Skeletal muscle satellite cell (primary cell): Measurements from ENCODE around the gene MTG2. TPM values are rescaled to one million over a fixed set of nuclear protein-coding genes. Genes with fewer than 3 reads are reported as not detected.

Experiments used
- H3K27me3 ChIP-seq: 2 replicates; pipeline ENCODE4 v1.7.0; 2013; ENCODE audit warnings: low read length; ENCODE audit not compliant: control insufficient read depth, insufficient read depth
- H3K36me3 ChIP-seq: 2 replicates; pipeline ENCODE4 v1.7.0; 2013; ENCODE audit warnings: mild to moderate bottlenecking, control low read depth, low read length; ENCODE audit not compliant: insufficient read depth
- H3K4me1 ChIP-seq: 2 replicates; pipeline ENCODE4 v1.7.0; 2013; ENCODE audit warnings: low read length; ENCODE audit not compliant: control insufficient read depth, insufficient read depth
- H3K4me2 ChIP-seq: 2 replicates; pipeline ENCODE4 v1.7.0; 2013; ENCODE audit warnings: mild to moderate bottlenecking, low read length
- H3K4me3 ChIP-seq: 2 replicates; pipeline ENCODE4 v1.7.0; 2013; ENCODE audit warnings: low read length
- H3K9ac ChIP-seq: 2 replicates; pipeline ENCODE4 v1.7.0; 2013; ENCODE audit warnings: mild to moderate bottlenecking, low read depth, low read length, moderate library complexity
- H3K9me3 ChIP-seq: replicated peaks from 2 replicates; pipeline ENCODE4 v1.7.0; 2013; ENCODE audit warnings: mild to moderate bottlenecking, control low read depth, low read length
- total RNA-seq: library from RNA; depleted of rRNA; stranded (reverse); fragments of >200 nt; gene quantifications from 2 replicates; pipeline ENCODE4 v1.2.3, GENCODE V29; 2012; rRNA removed

Gene MTG2, protein sequence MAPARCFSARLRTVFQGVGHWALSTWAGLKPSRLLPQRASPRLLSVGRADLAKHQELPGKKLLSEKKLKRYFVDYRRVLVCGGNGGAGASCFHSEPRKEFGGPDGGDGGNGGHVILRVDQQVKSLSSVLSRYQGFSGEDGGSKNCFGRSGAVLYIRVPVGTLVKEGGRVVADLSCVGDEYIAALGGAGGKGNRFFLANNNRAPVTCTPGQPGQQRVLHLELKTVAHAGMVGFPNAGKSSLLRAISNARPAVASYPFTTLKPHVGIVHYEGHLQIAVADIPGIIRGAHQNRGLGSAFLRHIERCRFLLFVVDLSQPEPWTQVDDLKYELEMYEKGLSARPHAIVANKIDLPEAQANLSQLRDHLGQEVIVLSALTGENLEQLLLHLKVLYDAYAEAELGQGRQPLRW
- total RNA-seq, result 15.5 and 17.9 TPM in 2 replicates

GRCh38 chr20:62182469-62183425, at the start of gene MTG2:
MTG2 (plus strand) TSS chr20:62183028; CDS start chr20:62193421, 10,393 bp downstream.
- Histone ChIP-seq H3K36me3 (peaks cover 11% of the 10 kb centered on the region), H3K9ac (peak within 1 kb of the TSS; percentile 97), H3K9me3 (no peaks in the 10 kb centered on the region), H3K4me2 (peak within 1 kb of the TSS; percentile 84), H3K4me3 (peak within 1 kb of the TSS; percentile 99), H3K4me1 (peaks cover 21% of the 10 kb centered on the region), H3K27me3 (no peaks in the 10 kb centered on the region)

DNA sequence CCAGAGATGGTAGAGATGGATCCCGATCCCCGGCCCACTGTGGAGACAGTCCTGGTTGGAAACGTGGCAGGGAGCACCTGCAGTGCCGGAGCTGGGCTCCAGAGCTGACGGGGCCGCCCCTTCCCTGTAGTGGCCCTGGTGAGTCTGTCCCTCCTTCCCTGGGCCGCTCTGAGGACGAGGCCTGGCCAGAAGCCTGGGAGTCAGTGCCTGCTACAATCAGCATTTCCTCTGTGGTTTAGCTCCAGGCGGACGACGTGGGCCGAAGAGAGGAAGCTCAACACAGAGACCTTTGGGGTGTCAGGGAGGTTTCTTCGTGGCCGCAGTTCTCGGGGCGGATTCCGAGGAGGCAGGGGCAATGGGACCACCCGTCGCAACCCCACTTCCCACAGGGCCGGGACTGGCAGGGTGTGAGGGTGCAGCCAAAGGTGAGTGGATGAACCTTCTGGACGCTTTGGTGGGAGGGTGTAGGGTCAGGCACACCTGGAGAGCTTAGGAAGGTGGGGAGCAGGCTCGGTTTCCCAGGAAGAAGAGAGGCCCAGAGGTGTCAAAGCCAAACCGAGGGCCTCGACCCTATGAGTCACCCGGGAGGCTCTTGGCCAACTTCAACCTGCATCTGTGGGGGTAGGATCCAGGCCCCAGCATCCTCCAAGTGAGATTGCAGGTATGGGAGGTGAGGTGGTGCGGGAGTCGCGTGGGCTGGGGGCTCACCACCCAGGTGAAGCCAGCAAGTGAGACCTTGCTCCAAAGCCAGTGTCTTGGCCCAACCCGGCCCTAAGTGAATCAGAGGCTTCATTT, 49.6 kb upstream of the MTG2 start:
- Histone ChIP-seq H3K27me3 (no peaks in the 10 kb centered on the region), H3K4me1 (peaks cover 11% of the 10 kb centered on the region), H3K4me2 (no peak overlapping the region), H3K9me3 (no peaks in the 10 kb centered on the region), H3K9ac (no peak overlapping the region), H3K4me3 (no peak overlapping the region), H3K36me3 (peaks cover 94% of the 10 kb centered on the region)

DNA sequence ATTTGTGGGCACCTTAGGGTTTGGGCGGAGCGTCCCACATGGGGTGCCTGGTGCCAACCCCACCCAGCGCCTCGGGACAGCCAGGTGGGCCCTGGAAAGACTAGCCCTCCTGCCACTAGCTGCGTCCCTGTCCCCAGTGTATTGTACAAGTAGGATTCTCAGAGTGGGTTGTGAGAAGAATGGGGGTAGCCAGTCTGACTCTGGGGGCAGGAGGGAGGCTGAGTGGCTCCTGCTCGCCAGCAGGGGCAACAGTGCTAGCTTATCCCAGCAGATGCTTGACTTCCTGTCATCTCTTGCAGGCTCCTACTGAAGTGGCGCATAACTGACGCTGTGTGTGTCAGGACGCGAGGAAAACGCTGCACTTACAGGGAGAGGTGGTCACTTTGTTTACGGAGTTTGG, 49.0 kb upstream of the MTG2 start:
- Histone ChIP-seq H3K27me3 (no peaks in the 10 kb centered on the region), H3K4me3 (no peak overlapping the region), H3K9ac (no peak overlapping the region), H3K4me1 (peaks cover 11% of the 10 kb centered on the region), H3K36me3 (peaks cover 93% of the 10 kb centered on the region), H3K9me3 (no peaks in the 10 kb centered on the region), H3K4me2 (no peak overlapping the region)

GRCh38 chr20:62134735-62135231, 48.0 kb upstream of the MTG2 start:
- Histone ChIP-seq H3K9me3 (no peaks in the 10 kb centered on the region), H3K27me3 (no peaks in the 10 kb centered on the region), H3K4me3 (no peak overlapping the region), H3K4me2 (no peak overlapping the region), H3K4me1 (peaks cover 11% of the 10 kb centered on the region), H3K36me3 (peaks cover 93% of the 10 kb centered on the region), H3K9ac (no peak overlapping the region)

- H3K4me2 ChIP-seq, result no peak overlapping the region
- peaks cover 94% of the 10 kb centered on the region for H3K36me3 ChIP-seq
- no peak overlapping the region for H3K9ac ChIP-seq
- H3K27me3 ChIP-seq, result no peaks in the 10 kb centered on the region
- peaks cover 11% of the 10 kb centered on the region for H3K4me1 ChIP-seq
- no peaks in the 10 kb centered on the region for H3K9me3 ChIP-seq
- H3K4me3 ChIP-seq, result no peak overlapping the region
Observed at GRCh38 chr20:62135573-62136266, 47.1 kb upstream of the MTG2 start.

DNA sequence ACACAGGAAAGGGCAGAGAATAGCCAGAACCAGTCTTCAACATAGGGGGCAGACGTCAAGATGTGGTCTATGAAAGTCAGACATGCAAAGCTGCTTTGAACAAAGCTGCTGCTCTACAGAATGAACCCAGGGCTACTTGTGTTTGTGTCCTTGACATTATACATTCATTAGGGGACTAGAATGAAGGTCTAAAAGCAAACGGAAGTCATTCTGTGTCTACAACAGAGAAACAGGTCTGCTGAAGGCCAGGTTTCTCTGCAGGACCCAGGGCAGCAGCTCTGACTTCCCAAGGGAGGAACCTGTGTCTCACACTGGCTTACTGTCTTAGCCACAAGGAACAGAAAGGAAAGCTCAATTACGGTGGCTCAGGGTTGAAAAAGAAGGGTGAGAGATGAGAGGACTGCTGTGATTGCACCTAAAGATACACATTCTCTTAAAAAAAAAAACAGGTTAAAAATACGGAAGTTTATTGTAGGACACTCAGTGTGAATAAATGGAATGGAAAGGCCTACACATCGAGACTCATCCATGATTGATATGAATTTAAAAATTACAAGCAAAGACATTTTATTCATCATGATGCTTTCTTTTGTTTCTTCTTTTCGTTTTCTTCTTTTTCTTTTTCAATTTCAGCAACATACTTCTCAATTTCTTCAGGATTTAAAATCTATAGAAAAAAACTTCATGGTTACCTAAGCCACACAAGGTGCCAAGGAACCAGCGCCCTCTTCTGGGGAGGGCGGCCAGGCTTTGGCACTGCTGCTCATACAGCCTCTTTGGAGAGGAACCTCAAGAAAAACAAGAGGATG, 46.3 kb upstream of the MTG2 start:
- no peak overlapping the region for H3K4me3 ChIP-seq
- H3K36me3 ChIP-seq, result peaks cover 88% of the 10 kb centered on the region
- no peak overlapping the region for H3K9ac ChIP-seq
- H3K4me2 ChIP-seq, result no peak overlapping the region
- no peaks in the 10 kb centered on the region for H3K27me3 ChIP-seq
- peaks cover 18% of the 10 kb centered on the region for H3K4me1 ChIP-seq
- no peaks in the 10 kb centered on the region for H3K9me3 ChIP-seq

- H3K4me3 ChIP-seq, result no peak overlapping the region
- H3K36me3 ChIP-seq, result peaks cover 83% of the 10 kb centered on the region
- H3K27me3 ChIP-seq, result no peaks in the 10 kb centered on the region
- H3K9me3 ChIP-seq, result no peaks in the 10 kb centered on the region
- H3K4me2 ChIP-seq, result no peak overlapping the region
- H3K4me1 ChIP-seq, result peaks cover 23% of the 10 kb centered on the region
- H3K9ac ChIP-seq, result no peak overlapping the region
Observed at GRCh38 chr20:62137092-62137384, 45.8 kb upstream of the MTG2 start.

DNA sequence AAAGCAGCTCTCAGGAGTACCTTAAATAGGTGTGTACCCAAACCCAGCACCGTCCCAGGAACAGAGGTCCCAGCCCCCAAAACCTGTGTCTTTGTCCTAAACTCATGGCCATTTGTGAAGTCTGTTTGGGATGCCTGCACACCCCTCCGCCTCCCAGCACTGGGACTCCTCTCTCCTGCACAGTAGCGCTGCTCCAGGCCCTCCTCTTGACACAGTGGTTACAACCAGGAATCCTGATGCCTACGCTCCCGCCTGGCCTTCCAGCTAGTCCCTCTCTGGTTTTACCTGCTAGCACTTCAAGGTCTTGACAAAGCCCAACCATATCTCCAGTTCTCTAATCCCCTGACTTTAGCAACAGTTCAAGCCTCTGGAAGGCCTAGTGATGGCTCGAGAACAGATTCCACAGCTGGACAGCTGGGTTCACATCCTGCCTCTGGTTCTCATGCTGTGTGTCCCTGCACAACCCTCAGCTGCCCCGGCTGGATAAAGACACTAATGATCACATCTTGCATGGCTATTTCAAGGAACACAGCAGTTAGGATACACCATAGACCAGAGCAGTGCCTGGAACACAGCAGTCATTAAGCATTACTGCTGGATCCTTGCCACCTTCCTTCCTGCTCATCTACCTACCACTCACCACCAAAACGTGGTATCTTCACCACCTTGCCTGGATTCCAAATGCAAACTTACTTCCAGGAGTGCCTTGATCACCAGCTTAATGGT, 45.2 kb upstream of the MTG2 start:
- Histone ChIP-seq H3K36me3 (peaks cover 77% of the 10 kb centered on the region), H3K27me3 (no peaks in the 10 kb centered on the region), H3K9me3 (no peaks in the 10 kb centered on the region), H3K9ac (no peak overlapping the region), H3K4me2 (no peak overlapping the region), H3K4me1 (peaks cover 23% of the 10 kb centered on the region), H3K4me3 (no peak overlapping the region)

- Histone ChIP-seq H3K4me3 (no peak overlapping the region), H3K9ac (no peak overlapping the region), H3K27me3 (no peaks in the 10 kb centered on the region), H3K4me2 (no peak overlapping the region), H3K9me3 (no peaks in the 10 kb centered on the region), H3K36me3 (peaks cover 72% of the 10 kb centered on the region), H3K4me1 (peaks cover 23% of the 10 kb centered on the region)
Observed at GRCh38 chr20:62138204-62138543, 44.7 kb upstream of the MTG2 start.

DNA sequence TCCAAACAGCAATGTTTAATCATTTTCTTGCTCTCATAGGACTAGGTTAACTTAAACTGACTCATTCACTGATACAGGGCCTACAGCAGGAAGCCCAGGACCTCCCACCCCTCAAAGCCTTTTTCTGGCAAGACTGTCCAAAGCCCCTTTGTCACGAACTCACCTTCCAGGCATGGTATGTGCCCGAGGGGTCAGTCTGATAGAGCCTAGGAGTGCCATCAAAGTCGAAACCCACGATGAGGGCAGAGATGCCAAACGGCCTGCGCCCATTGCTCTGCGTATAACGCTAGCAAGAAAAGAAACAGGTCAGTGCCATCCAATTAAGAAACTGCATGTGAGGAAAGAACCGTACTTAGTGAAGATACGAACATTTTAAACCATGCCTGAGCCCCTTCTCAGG, 43.9 kb upstream of the MTG2 start:
- no peak overlapping the region for H3K9ac ChIP-seq
- H3K4me3 ChIP-seq, result no peak overlapping the region
- no peaks in the 10 kb centered on the region for H3K27me3 ChIP-seq
- no peak overlapping the region for H3K4me2 ChIP-seq
- H3K36me3 ChIP-seq, result peaks cover 66% of the 10 kb centered on the region
- peaks cover 23% of the 10 kb centered on the region for H3K4me1 ChIP-seq
- no peaks in the 10 kb centered on the region for H3K9me3 ChIP-seq
